HepG2 (cell line): ENCODE measurements around the gene ZNF207. TPM values are rescaled to one million over a fixed set of nuclear protein-coding genes. Genes with fewer than 3 reads are reported as not detected.
A peak's percentile ranks its signal among the peaks of the same experiment; 100 is the strongest.

ENCODE experiments used
- AGO2 ChIP-seq: fragments of 200-400 bp; formaldehyde crosslinking; optimal IDR thresholded peaks from 2 replicates; pipeline ENCODE3; 2017; ENCODE audit warnings: mild to moderate bottlenecking, low read depth, low read length, moderate library complexity
- ATF2 ChIP-seq: sonication (generic); formaldehyde crosslinking; IDR thresholded peaks from 2 replicates; pipeline ENCODE4 v1.4.0; 2020; ENCODE audit warnings: missing genetic modification reagents
- CSRNP2 ChIP-seq: sonication (generic); formaldehyde crosslinking; conservative IDR thresholded peaks from 2 replicates; pipeline ENCODE4 v1.8.0; 2022; ENCODE audit warnings: low read depth, missing genetic modification reagents
- DPF2 ChIP-seq: sonication (generic); formaldehyde crosslinking; IDR thresholded peaks from 2 replicates; pipeline ENCODE4 v1.4.0; 2020; ENCODE audit warnings: mild to moderate bottlenecking, low read depth, missing genetic modification reagents, borderline replicate concordance
- FUBP1 ChIP-seq: sonication (generic); formaldehyde crosslinking; IDR thresholded peaks from 2 replicates; pipeline ENCODE4 v1.5.1; 2020; ENCODE audit warnings: missing genetic modification reagents, mild to moderate bottlenecking, borderline replicate concordance
- GPBP1L1 ChIP-seq: sonication (generic); formaldehyde crosslinking; IDR thresholded peaks from 2 replicates; pipeline ENCODE4 v1.5.0; 2020; ENCODE audit warnings: mild to moderate bottlenecking, missing genetic modification reagents
- HOXA5 ChIP-seq: sonication (generic); formaldehyde crosslinking; IDR thresholded peaks from 2 replicates; pipeline ENCODE4 v1.4.0; 2020; ENCODE audit warnings: missing genetic modification reagents
- JARID2 ChIP-seq: sonication (generic); formaldehyde crosslinking; IDR thresholded peaks from 2 replicates; pipeline ENCODE4 v1.8.1; 2023; ENCODE audit warnings: missing genetic modification reagents, inconsistent platforms; ENCODE audit not compliant: insufficient replicate concordance
- NFATC3 ChIP-seq: sonication (generic); formaldehyde crosslinking; IDR thresholded peaks from 2 replicates; pipeline ENCODE4 v1.5.1; 2020; ENCODE audit warnings: mild to moderate bottlenecking, missing genetic modification reagents
- USF2 ChIP-seq, 2 experiments: sonication (generic) in 1 of 2; formaldehyde crosslinking in 1 of 2; IDR thresholded peaks; 2 replicates each; pipeline versions ENCODE4 v1.5.1 to v1.6.1; 2011 to 2020; ENCODE audit warnings: borderline replicate concordance in 1 of 2, low read depth in 1 of 2, low read length in 1 of 2, mild to moderate bottlenecking in 1 of 2, missing genetic modification reagents in 1 of 2, moderate library complexity in 1 of 2
- ZNF142 ChIP-seq: sonication (generic); formaldehyde crosslinking; IDR thresholded peaks from 2 replicates; pipeline ENCODE4 v1.4.0; 2020; ENCODE audit warnings: missing genetic modification reagents
- ZNF792 ChIP-seq: IDR thresholded peaks from 2 replicates; pipeline ENCODE4 v1.6.1; 2016
- polyA plus RNA-seq, 8 experiments: library from polyadenylated mRNA; depleted of rRNA in 3 of 8; stranded (reverse) in 7 of 8; unstranded in 1 of 8; fragments of >200 nt; fragmentation: Illumina TruSeq in 4 of 8; extraction: Trizol in 4 of 8; gene quantifications; 2 replicates each; pipeline versions ENCODE4 v1.2.1 to v1.2.3, GENCODE V29; 2011 to 2016; ENCODE audit warnings: low read depth in 4 of 8, missing spikeins in 1 of 8, mixed read lengths in 1 of 8; ENCODE audit not compliant: insufficient read depth in 1 of 8
- total RNA-seq, 5 experiments: library from RNA; depleted of rRNA; stranded (reverse); fragments of >200 nt; fragmentation: Illumina TruSeq; extraction: Trizol; gene quantifications; 2 replicates each; pipeline ENCODE4 v1.2.3, GENCODE V29; 2016; ENCODE audit warnings: low read depth in 1 of 5

The ZNF207 gene
- total and polyA plus RNA-seq, 2 of the 13 experiments (the other 11 are each of a cell fraction or from before 2014, with no cell fraction given) = 150 to 164 TPM

GRCh38 chr17:32341857-32342602 is 7.9 kb upstream of the ZNF207 start, which contains the start of gene C17orf75 (continued):
- TF ChIP-seq CSRNP2 (no peak), HOXA5 (CRISPR knock-in tag) (peak; percentile 86; the same call in 1 of the 2 replicates), ZNF142 (CRISPR knock-in tag) (peak; percentile 71), NFATC3 (peak; percentile 23; the same call in 1 of the 2 replicates), AGO2 (no peak), DPF2 (CRISPR knock-in tag) (no peak), USF2 (IDR thresholded peaks at IDR 0.05; ENCODE audit: low read depth, low read length) (no peak), USF2 (CRISPR knock-in tag; IDR thresholded peaks at IDR 0.05; ENCODE audit: borderline replicate concordance) (no peak; the same call in 1 of the 2 replicates), ZNF792 (CRISPR knock-in tag) (peak; percentile 83), JARID2 (peak; percentile 24), FUBP1 (CRISPR knock-in tag) (peak; percentile 49; the same call in 1 of the 2 replicates), ATF2 (CRISPR knock-in tag) (peak; percentile 84), GPBP1L1 (CRISPR knock-in tag) (no peak)
